PC-9 (cell line): Measurements from ENCODE around the gene ZDBF2. TPM values are rescaled to one million over a fixed set of nuclear protein-coding genes. Genes with fewer than 3 reads are reported as not detected.

Experiments used
- BruUV-seq: library from RNA; stranded (reverse); fragments of 400-500 nt; replicated peaks from 2 replicates; lab custom pipeline; 2021; lab: Mats Ljungman, UMichigan
- CTCF ChIA-PET: fragments of 300-600 bp; sonication (Branson Sonifier 250); formaldehyde crosslinking; loops from one replicate; lab custom pipeline; 2022; ENCODE audit warnings: antibody characterized with exemption; lab: Charles Lee
- POLR2A ChIA-PET: fragments of 300-600 bp; sonication (Branson Sonifier 250); formaldehyde crosslinking; loops from one replicate; lab custom pipeline; 2022; ENCODE audit warnings: antibody characterized with exemption; ENCODE audit not compliant: unreplicated experiment; lab: Charles Lee
- DNase-seq, 2 experiments: peaks; one replicate each; pipeline versions ENCODE4 v3.0.0 to v3.0.0-alpha.2; 2015 to 2022; ENCODE audit warnings: mixed read lengths in 1 of 2
- H2AFZ ChIP-seq: fragments of 200-600 bp; sonication (generic); 2 replicates; pipeline ENCODE4 v1.8.1; 2017; ENCODE audit warnings: antibody characterized with exemption
- H3F3A ChIP-seq: fragments of 200-600 bp; sonication (generic); 2 replicates; pipeline ENCODE4 v1.8.1; 2017; ENCODE audit warnings: antibody characterized with exemption, mild to moderate bottlenecking, low read depth; ENCODE audit not compliant: insufficient read depth
- H3K27ac ChIP-seq: fragments of 200-600 bp; sonication (generic); 2 replicates; pipeline ENCODE4 v1.6.1; 2016; ENCODE audit warnings: mixed run types
- H3K27me3 ChIP-seq: fragments of 200-600 bp; sonication (generic); 2 replicates; pipeline ENCODE4 v1.6.1; 2016; ENCODE audit warnings: low read depth, mixed run types; ENCODE audit not compliant: insufficient read depth
- H3K36me3 ChIP-seq: fragments of 200-600 bp; sonication (generic); 2 replicates; pipeline ENCODE4 v1.6.1; 2016; ENCODE audit warnings: low read depth, mixed run types
- H3K4me1 ChIP-seq: fragments of 200-600 bp; sonication (generic); replicated peaks from 2 replicates; pipeline ENCODE4 v1.6.1; 2016; ENCODE audit warnings: mixed run types; ENCODE audit not compliant: insufficient read depth
- H3K4me2 ChIP-seq: fragments of 200-600 bp; sonication (generic); 2 replicates; pipeline ENCODE4 v1.6.1; 2017; ENCODE audit warnings: mixed run types
- H3K4me3 ChIP-seq: fragments of 200-600 bp; sonication (generic); 2 replicates; pipeline ENCODE4 v1.6.1; 2016; ENCODE audit warnings: mixed run types
- H3K79me2 ChIP-seq: fragments of 200-600 bp; sonication (generic); 2 replicates; pipeline ENCODE4 v1.6.1; 2017; ENCODE audit warnings: low read depth, mixed run types
- H3K9me2 ChIP-seq: fragments of 200-600 bp; sonication (generic); 2 replicates; pipeline ENCODE4 v1.8.1; 2017; ENCODE audit warnings: mild to moderate bottlenecking; ENCODE audit not compliant: insufficient read depth
- H3K9me3 ChIP-seq: fragments of 200-600 bp; sonication (generic); 2 replicates; pipeline ENCODE4 v1.8.1; 2016; ENCODE audit warnings: low read depth; ENCODE audit not compliant: insufficient read depth
- H4K20me1 ChIP-seq: fragments of 200-600 bp; sonication (generic); 2 replicates; pipeline ENCODE4 v1.8.1; 2017; ENCODE audit not compliant: insufficient read depth
- CTCF ChIP-seq: fragments of 200-600 bp; sonication (generic); conservative IDR thresholded peaks from 2 replicates; pipeline ENCODE4 v1.6.1; 2017; ENCODE audit warnings: mixed run types, antibody characterized with exemption, mild to moderate bottlenecking, moderate library complexity
- EZH2 ChIP-seq: fragments of 200-600 bp; sonication (generic); IDR thresholded peaks from 2 replicates; pipeline ENCODE4 v1.8.0; 2017; ENCODE audit warnings: antibody characterized with exemption, low read depth
- intact Hi-C: fragments of 100-400 bp; cut with micrococcal nuclease; formaldehyde crosslinking; loops from one replicate; pipeline ENCODE4 v1.10.0; 2022; ENCODE audit not compliant: unreplicated experiment
- total RNA-seq: library from RNA; stranded (reverse); gene quantifications from 2 replicates; pipeline ENCODE4 v1.2.3, GENCODE V29; 2021

ZDBF2 gene
- total RNA-seq, 1 experiment from 2014 or later = 21.5 TPM

- Histone ChIP-seq H3K9me3 (no peaks in the 10 kb centered on the region), H2AFZ (no peak overlapping the region)
- POLR2A ChIA-PET = no interaction called here
Measured at GRCh38 chr2:206241736-206242135, 32.7 kb upstream of the ZDBF2 start.

GRCh38 chr2:206245265-206245672 lies 29.2 kb upstream of the ZDBF2 start:
- H3F3A ChIP-seq = no peaks in the 10 kb centered on the region
- TF ChIP-seq EZH2 (no peak), CTCF (no peak)
- no peak overlapping the region for H2AFZ ChIP-seq
- H3K27ac ChIP-seq = no peak overlapping the region
- H3K27me3 ChIP-seq = no peaks in the 10 kb centered on the region
- no peak overlapping the region for H3K4me3 ChIP-seq
- no TSS peak for BruUV-seq
- ChIA-PET CTCF (no interaction called here), POLR2A (no interaction called here)
- H3K9me2 ChIP-seq = no peaks in the 10 kb centered on the region
- no peaks in the 10 kb centered on the region for H4K20me1 ChIP-seq
- no peaks in the 10 kb centered on the region for H3K36me3 ChIP-seq
- no peak for DNase-seq
- no peaks in the 10 kb centered on the region for H3K9me3 ChIP-seq
- H3K4me2 ChIP-seq = no peak overlapping the region
- intact Hi-C loops = no loop called here
- no peaks in the 10 kb centered on the region for H3K4me1 ChIP-seq
- H3K79me2 ChIP-seq = no peaks in the 10 kb centered on the region

More at GRCh38 chr2:206241736-206242135, 32.7 kb upstream of the ZDBF2 start:
- Histone ChIP-seq H3K4me3 (no peak overlapping the region), H4K20me1 (no peaks in the 10 kb centered on the region), H3K4me2 (no peak overlapping the region), H3K27ac (no peak overlapping the region), H3K4me1 (no peaks in the 10 kb centered on the region), H3K27me3 (no peaks in the 10 kb centered on the region), H3K36me3 (no peaks in the 10 kb centered on the region), H3K79me2 (no peaks in the 10 kb centered on the region), H3F3A (no peaks in the 10 kb centered on the region), H3K9me2 (no peaks in the 10 kb centered on the region)
- BruUV-seq = no TSS peak
- no peak for DNase-seq
- TF ChIP-seq CTCF (no peak), EZH2 (no peak)
- CTCF ChIA-PET = no interaction called here
- intact Hi-C loops = no loop called here

- intact Hi-C loops = no loop called here
- Histone ChIP-seq H2AFZ (no peak overlapping the region), H3K36me3 (no peaks in the 10 kb centered on the region), H3K4me1 (no peaks in the 10 kb centered on the region), H4K20me1 (no peaks in the 10 kb centered on the region), H3K9me2 (no peaks in the 10 kb centered on the region), H3K27ac (no peak overlapping the region), H3K4me2 (no peak overlapping the region), H3F3A (no peaks in the 10 kb centered on the region), H3K9me3 (no peaks in the 10 kb centered on the region), H3K27me3 (no peaks in the 10 kb centered on the region), H3K4me3 (no peak overlapping the region), H3K79me2 (no peaks in the 10 kb centered on the region)
- ChIA-PET CTCF (no interaction called here), POLR2A (no interaction called here)
- TF ChIP-seq CTCF = no peak
- BruUV-seq = no TSS peak
- DNase-seq = no peak
Measured at GRCh38 chr2:206250041-206250897, 24.2 kb upstream of the ZDBF2 start.
